NCI-H2196 (cell line): ENCODE measurements around the gene FA2H.
"Not testable (repeated sequence)": the region's sequence is repeated elsewhere in the genome, so short reads cannot be mapped to it uniquely, and the experiment has no call there.

ENCODE experiments used
- DNase-seq: peaks from one replicate; lab custom pipeline; 2025; ENCODE audit not compliant: unreplicated experiment; lab: John Stamatoyannopoulos, UW

Gene FA2H

DNA sequence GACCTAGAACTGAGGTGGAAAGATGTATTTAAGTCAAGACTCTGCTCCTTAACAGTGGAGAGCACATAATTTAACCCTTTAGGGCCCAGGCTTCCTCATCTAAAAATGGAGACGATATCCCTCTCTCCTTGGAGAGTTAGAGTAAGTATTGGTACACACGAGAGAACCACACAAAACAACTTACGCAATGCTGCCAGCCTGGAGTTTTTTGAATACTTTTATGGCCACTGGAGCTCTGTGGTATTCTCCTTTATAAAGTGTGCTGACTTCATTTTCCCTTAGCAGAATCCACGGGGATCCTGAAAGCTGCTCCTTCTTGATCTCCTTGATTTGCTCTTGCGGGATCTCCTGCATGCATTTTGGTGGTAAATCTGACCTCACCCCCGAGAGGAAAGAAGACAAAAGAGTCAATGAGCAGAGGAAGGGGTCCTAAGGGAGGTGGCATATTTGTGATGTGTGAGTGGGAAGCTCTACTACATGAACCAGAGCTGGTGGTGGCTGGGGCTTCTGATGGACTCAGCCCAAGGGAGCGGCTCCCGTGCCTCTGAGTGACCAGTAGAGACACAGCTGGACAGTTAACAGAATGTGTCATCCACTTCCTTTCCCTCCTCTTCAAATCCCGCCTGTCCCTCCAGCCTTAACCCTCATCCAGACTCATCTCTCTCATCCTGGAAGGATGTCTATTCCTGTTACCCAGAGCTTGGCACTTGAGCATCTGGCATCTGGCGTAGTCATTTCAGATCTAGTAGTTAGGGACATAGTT lies 83.3 kb downstream of the FA2H start:
- no peak for DNase-seq

DNA sequence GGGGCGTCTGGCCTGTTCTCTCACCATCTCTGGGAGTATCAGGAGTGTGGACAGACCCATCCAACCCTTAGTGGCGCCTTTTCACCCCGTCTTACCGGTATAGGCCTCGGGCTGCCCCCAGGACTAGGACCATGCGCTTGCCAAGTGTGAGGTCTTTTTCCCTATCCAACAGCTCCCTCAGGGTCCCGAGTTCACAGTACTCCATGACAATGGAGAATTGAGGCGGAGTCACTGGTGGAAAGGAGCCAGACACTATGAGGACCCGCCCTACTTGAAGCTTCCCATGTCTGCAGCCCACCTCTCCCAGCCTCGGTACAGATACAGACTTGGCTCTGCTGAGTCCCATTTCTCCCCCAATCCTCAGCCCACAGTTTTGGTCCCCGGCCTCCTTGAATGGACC lies 92.1 kb downstream of the FA2H start:
- DNase-seq, result no peak

DNA sequence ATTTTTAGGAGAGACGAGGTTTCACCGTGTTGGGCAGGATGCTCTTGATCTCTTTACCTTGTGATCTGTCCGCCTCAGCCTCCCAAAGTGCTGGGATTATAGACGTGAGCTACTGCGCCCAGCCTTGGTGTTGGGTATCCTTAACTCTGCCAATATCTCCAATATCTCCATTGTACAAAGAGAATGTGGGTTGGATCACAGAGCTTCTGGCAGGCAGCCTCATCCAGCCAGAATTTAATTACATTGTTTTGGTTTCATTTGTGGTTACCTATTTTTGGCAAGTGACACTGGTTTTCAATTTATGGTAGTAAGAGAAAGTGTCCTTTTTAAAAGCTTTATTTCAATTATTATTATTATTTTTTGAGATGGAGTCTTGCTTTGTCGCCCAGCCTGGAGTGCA lies 93.9 kb downstream of the FA2H start:
- no peak for DNase-seq

DNA sequence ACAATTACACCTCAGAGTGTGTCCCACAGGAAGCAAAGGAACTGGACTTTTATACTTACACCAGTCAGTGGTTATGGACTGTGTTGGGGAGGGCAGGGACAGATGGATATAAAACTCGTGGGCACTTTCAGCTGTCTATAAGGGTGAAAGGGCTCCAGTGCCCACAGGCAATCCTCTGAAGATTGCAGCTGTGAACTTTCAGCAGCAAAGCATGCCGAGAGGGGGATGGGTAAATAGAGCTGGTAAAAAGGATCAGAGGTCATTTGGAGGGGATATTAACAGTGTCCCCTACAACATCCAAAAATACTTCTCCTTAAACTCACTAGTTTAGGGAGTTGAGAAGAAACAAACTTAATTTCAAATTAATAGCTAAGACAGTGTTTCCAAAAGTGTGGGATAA lies 94.6 kb downstream of the FA2H start:
- no peak for DNase-seq

DNA sequence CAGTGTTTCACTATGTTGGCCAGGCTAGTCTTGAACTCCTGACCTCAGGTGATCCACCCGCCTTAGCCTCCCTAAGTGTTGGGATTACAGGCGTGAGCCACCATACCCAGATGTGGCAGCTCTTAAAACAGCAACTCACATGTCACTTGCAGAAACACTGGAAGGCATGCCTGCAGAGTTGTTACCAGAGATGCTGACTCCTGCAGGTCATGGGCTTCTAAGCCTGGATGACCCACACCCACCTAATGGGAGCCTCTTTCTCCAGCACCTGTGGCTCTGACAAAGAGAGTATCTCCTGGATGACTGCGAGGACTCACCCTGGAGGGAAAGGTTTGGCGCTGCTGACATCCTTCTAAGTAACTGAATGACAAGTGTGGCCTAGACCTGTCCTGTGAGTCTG lies 96.8 kb downstream of the FA2H start:
- DNase-seq, result no peak

DNA sequence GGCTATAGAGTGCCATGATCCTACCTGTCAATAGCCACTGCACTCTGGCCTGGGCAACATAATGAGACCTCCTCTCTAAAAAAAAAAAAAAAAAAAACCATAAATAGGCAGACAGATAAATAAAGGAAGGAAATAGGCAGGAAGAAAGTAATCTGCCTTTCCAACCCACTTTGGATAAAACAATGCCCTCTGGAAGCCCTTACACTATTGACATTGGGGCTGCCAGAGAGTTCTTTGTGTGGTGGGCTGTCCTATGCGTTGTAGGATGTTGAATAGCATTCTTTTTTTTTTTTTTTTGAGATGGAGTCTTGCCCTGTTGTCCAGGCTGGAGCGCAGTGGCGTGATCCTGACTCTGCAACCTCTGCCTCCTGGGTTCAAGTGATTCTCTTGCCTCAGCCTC lies 100.7 kb downstream of the FA2H start:
- DNase-seq, result no peak

DNA sequence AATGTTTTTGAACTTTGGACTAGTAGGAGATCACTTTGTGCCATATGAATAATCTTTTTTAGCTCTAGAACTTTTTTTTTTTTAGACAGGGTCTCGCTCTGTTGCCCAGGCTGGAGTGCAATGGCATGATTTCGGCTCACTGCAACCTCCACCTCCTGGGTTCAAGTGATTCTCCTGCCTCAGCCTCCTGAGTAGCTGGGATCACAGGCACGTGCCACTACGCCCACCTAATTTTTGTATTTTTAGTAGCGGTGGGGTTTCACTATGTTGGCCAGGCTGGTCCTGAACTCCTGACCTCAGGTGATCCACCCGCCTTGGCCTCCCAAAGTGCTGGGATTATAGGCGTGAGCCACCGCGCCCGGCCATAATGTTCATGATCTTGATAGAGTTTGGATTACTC lies 105.7 kb downstream of the FA2H start:
- not testable (repeated sequence) for DNase-seq

DNA sequence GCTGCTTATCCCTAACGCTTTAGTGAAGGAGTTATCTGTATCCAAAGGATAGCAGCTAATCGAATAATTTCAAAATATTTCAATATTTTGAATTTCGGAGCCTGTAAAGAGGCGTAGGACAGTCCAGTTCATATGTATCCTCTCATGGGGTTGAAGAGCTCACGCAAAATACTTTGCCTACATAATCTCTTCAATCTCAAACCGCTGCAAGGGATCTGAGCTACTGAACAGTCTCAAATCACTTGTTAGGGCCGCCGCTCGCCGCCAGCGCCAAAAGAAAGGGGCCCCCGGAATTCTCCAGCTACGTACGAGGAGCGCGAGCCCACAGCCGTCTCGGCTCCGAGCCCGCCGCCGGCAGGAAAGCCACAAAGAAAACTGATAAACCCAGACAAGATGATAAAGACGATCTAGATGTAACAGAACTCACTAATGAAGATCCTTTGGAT lies 107.3 kb downstream of the FA2H start:
- DNase-seq, result no peak

DNA sequence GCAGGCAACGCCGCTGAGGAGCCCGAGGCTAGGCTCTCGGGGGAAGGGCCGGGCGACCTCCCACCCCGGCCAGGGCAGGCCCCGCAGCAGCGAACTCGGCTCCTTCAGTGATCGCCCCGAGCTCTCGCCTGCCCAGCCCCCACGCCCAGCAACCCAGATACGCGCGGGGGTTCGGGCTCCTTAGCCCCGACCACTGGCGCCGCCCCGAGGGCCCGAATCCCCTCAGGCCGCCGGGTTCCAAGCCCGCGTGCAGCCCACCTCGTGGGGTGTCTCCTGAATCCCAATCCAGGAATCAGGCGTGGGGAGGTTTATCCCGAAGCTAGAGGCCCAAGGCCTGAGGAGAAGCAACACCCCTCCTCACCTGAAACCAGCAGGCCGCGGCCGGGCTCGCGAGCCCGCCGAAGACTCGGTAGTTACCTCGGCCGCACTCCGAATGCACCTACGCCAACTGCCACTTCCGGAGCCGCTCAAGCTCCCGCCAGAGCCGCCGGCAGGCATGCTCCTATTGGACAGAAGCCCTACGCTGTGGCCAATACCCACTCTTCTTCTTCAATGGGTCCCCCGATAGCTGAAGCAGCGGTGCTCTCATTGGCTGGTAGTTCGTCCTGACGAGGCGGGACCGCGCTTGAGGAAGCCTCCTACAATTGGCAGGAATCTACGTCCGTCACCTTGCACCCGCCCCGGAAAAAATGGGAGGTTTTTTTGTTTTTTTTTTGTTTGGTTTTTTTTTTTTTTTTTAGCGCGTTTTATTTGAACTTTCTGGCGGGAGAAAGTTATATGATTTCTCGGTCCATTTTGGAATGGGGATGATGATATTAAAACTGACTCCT lies 108.0 kb downstream of the FA2H start, which contains the start of gene RFWD3:
Gene RFWD3 (minus strand): TSS at position 453 of the 830 bp plus-strand sequence. CDS start 5,428 bp downstream, outside the sequence.
- peak; percentile 86 for DNase-seq

DNA sequence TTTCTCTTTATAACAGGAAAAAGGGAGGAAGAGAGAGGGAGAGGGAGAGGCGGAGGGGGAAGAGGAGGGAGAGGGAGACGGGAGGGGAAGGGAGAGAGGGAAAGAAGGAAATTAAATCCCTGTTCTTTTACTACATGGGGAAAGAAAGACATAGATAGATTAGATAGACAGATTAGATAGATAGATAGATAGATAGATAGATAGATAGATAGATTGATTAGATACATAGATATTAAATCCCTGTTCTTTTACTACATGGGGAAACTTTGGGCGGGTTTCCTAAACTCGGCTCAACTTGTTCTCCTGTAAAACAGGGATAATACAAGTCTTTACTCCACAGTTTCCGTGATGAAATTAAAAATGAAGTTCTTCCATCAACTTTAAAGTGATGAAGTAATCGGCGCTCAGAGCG lies 108.6 kb downstream of the FA2H start:
- DNase-seq, result no peak
